Fibroblast of lung (primary cell): ENCODE measurements around the gene CCDC138.

Experiments used
- EZH2 ChIP-seq: IDR thresholded peaks from 2 replicates; pipeline ENCODE4 v1.5.1; 2012; ENCODE audit warnings: low read length, control low read depth, mild to moderate bottlenecking; ENCODE audit errors: missing control alignments
- TF ChIP-seq, protein P1 (sequence below), 2 donors: IDR thresholded peaks in 1 of 2; conservative IDR thresholded peaks in 1 of 2; 1 replicate in 1 of 2; 2 replicates in 1 of 2; pipeline ENCODE4 v1.5.1; 2011 to 2012; ENCODE audit warnings: low read length in 2 of 2, control low read depth in 1 of 2, inconsistent platforms in 1 of 2, low read depth in 1 of 2, mild to moderate bottlenecking in 1 of 2

DNA sequence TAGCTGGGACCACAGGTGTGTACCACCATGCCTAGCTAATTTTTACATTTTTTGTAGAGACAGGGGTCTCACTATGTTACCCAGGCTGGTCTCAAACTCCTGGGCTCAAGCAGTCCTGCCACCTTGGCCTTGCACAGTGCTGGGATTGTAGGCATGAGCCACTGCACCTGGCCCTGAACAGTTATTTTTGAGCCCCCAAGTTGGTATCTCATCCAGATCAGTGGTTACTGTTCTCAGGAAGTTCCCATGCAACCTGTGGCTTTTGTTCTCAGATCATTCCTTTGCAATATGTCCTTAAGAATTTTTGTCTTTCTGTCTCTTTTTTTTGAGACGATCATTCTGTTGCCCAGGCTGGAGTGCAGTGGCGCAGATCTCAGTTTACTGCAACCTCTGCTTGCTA lies 7.7 kb upstream of the CCDC138 start:
- TF ChIP-seq, protein P1, sequence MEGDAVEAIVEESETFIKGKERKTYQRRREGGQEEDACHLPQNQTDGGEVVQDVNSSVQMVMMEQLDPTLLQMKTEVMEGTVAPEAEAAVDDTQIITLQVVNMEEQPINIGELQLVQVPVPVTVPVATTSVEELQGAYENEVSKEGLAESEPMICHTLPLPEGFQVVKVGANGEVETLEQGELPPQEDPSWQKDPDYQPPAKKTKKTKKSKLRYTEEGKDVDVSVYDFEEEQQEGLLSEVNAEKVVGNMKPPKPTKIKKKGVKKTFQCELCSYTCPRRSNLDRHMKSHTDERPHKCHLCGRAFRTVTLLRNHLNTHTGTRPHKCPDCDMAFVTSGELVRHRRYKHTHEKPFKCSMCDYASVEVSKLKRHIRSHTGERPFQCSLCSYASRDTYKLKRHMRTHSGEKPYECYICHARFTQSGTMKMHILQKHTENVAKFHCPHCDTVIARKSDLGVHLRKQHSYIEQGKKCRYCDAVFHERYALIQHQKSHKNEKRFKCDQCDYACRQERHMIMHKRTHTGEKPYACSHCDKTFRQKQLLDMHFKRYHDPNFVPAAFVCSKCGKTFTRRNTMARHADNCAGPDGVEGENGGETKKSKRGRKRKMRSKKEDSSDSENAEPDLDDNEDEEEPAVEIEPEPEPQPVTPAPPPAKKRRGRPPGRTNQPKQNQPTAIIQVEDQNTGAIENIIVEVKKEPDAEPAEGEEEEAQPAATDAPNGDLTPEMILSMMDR (conservative IDR thresholded peaks at IDR 0.05 in 1 of 2, IDR thresholded peaks at IDR 0.05 in 1 of 2; ENCODE audit: low read depth in 1 of 2, low read length in 2 of 2): no peak
- no peak for TF ChIP-seq EZH2
